GM18508 (cell line): Measurements from ENCODE around the gene ADGRG3.

Experiments
- ATAC-seq: cut with Tn5 transposase; IDR thresholded peaks from one replicate; pipeline ENCODE4 v1.9.1; 2021; ENCODE audit warnings: moderate number of reproducible peaks; ENCODE audit not compliant: insufficient read depth, unreplicated experiment

Gene ADGRG3

DNA sequence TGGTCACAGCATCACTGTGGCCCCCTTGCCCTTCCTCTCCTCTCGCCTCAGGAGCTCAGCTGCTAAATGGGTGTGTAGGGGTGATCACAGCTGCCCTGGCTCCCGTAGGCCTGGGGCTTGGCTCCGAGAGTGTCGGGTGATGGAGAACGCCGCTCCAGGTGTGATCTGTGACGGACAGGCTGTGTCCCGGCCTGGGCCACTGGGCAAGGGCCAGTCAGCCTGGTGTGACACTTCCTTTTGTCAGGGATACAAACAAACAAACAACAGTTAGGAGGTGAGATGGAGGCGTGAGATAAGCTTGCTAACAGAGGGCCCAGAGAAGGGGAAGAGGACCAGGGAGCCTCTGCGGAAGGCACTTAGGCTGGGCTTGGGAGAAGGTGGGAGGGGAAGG, 37.7 kb upstream of the ADGRG3 start:
- no peak for ATAC-seq

DNA sequence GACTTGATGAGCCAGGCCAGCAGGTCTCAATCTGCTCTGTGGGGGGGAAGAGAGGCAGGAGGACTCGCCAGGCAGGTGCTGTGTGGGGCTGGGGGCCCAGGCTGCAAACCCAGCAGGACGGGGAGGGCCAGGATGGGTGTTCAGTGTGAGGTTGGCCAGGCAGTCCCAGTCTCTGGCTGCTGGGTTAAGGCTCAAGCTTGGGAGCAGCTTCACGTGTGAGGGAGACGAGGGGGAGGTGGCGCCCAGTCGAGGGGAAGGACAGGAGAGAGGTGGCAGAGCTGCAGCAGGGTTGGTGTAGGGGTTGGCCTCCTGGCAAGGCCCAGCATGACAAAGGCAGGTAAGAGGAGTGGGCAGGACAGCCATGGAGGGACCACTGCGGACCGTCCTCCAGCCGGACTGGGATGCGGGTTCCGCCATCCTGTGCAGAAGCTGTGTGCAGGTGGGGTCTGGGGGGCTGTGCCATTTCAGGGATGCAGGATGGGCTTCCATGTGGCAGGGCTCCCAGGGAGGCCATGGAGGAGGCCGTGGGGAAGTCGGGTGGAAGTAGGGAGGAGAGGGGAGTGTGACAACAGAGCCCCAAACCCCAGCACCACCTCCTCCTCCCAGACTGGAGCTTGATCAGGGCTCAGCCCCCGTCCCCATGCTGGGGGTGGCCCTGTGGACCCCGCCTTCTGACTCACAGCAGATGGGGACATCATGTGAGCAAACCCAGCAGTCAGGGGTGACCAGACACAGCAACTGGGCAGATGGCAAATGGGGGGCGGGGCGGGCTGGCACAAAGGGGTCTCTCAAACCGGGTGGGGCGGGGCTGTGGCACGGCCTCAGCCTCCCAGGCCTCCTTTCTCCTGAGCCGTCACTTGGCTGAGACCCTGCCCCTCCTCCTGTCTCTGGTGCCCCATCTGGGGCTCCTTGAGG, 36.9 kb upstream of the ADGRG3 start:
- ATAC-seq = no peak

DNA sequence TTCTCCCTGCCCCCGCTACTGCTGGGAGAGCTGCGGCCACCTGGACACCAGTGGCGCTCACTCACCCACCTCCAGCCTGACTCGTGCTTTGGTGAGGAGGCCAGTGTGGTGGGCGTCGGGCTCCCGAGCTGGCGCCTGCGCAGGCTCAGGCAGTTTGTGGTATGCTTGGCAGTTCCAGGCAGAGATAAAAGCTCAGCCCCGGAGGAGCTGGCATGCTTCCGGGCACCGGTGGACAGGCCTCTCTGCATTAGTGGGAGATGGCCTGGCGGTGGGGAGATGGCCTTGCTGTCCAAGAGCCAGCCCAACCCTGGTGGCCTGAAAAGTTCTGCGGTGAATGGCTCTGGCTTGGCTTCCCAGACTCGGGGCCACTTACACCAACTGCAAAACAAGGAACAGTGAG, 35.5 kb upstream of the ADGRG3 start:
- ATAC-seq = no peak

DNA sequence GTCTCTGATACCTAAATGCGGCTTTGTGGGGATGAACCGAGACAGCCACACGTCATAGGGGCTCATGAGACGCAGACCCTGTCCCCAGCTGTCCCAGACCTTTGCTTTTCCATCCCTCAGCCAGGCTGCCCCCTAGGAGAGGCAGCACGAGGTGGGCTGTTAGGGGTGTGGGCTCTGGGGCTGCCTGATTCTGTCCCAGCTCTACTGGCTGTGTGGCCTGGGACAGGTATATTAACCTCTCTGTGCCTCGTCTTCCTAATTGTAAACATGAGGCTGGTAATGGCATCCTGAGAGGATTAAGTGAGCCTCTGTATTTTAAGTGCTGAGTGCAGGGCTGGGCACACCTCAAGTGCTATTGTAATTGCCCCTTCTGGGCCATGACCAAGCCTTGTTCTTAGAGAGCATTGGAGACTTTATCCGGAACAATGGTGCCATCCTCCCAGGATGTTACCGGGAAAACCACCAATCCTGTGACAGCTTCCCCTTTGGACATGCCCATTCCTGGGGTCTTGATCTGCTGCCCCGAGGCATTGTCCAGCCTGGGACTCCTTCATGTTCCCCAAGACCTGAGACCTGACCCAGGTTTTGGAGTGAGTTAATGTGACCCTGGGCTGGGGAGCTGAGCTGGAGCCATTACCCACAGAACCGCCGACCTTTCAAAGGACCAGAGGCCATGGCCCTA, 34.6 kb upstream of the ADGRG3 start:
- ATAC-seq = no peak

DNA sequence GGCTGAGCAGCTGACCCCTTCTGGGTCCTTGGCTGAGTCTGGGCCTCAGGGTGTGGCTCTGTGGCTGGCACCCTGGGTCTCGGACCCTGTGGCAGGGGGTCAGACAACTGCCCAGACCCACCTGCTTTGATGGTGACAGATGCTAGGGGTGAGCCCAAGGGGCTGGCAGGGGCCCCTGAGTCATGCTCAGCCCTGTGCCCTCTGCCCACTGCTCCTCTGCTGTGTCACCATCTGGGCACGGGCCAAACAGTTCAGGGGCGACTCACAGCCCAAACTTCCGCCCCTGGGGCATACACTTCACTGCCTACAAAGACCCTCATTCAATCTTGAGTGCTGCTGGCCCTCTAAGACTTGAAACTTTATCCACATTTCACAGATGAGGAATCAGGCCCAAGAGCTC, 33.9 kb upstream of the ADGRG3 start:
- ATAC-seq = no peak

DNA sequence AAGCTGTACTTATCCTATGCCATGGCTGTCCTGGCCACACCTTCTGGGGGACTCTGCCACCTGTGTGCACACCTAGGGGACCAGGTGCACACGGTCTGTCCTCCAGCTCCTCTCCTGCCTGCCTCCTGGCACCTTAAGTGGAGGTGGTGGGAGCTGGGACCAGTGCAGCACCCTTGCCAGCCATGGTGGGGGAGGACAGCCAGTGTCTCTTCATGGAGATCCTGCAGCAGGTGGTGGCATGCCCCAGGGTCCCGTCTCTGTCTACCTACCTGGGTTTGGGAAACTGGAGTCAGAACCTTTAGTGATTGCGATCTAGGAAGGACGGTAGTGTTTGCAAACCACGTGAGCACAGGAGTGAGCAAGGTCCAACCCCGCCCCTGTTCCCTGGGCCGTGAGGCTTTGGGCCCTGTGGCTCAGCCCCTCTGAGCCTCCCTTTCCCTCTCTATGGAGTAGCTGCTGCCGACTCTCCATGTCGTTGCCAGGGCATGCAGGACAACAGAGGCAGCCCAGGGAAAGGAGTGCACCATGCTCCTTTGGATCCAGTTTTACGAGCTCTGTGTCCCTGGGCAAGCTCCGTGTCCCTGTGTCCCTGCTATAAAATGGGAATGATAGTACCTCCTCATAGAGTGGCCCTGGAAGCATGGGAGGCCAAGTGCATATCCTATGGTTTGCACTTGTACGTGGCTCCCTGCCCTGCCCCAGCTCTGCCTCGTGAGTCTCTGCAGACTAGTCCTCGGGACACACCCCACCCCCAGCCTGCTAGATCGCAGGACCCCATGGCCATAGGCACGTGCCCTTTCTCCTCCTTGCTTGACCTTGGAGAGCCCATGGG, 32.6 kb upstream of the ADGRG3 start:
- no peak for ATAC-seq

DNA sequence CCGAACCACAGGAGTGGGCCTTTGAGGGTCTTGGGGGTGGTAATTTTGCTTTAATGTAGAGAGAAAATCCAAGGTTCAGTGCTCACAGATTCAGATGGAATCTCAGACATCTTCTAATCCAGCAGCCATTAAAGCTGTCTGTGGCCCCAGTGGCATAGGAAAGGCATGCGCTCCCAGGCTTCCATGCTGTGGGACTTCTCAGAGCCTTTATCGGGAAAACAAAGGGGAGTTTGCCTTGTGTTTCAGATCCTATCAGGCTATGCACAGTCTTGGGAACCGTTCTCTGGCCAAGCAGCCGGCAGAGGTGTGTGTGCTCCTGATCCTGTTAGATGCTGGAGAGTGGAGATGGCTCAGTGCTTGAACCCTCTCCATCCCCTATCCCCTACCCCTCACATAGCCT, 31.9 kb upstream of the ADGRG3 start:
- ATAC-seq = no peak

DNA sequence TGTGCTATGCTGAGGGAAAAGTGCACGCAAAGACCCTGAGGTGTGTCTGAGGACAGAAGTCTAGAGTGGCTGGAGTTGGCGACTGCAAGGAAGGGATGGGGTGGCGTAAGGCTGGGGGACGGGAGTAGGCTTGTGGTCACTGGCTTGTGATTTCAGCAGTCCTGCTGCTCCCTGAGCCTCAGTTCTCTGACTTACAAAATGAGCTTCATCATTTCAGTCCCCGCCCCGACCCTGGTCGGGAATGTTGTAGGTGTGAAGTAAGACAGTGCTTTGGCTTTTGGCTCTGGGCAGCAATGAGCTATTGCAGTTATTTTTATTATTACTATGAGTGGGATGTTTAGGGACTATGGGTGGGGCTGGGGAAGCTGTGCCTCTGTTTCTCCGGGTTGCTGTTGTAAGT, 31.1 kb upstream of the ADGRG3 start:
- no peak for ATAC-seq

DNA sequence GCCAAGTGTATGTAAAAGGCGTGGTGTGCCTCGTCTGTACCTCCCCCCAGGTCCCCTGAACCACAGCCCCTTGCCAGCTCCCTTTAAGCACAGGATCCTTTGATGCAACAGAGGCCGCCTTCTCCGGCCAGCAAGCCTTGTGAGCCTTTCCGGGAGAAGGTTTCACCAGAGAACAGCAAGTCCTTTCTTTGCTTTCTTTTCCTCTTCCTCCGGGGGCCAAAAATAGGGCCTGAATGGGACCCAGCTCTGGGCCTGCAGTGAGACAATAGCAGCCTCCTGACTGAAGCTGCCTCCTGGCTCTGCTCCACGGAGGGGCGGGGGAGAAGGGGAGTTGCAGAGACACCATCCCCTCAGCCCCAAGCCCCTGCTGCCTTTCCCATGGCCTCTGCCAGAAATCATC, 30.7 kb upstream of the ADGRG3 start:
- no peak for ATAC-seq

DNA sequence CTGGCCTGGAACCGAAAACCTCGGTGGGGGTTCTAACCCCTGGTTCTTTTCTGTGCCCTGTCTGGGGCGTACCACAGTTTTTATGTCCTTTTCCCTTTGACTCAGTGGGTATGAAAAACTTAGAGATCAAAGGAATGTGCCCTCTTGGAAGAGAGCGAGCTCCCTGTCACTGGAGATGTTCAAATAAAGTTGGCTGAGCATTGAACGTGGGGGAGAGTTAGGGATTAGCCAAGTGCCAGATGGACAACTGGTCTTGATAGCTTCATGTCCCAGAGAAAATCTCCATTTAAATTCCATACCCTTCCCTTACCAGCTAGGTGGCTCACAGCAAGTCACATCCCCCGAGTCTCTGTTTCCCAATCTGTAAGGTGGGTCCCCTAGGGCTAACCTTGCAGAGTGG, 30.1 kb upstream of the ADGRG3 start:
- no peak for ATAC-seq

DNA sequence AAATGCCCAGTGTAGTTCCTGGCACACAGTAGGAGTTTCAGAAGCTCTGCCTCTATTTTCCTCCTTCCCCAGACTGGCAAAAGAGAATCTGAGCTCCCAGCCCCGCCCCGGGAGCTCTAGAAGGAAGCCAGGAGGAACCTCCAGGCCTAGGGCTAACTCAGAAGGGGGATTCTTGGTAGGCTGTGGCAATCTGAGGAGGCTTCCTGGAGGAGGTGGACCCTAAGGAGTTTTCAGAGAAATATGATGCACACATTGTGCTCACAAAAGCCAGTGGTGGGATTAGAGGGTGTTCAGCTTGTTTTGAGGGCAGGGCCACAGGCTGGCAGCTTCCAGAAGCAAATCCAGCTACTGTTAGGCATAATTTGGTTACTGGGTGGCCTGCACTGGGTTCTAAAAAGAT, 29.7 kb upstream of the ADGRG3 start:
- no peak for ATAC-seq

DNA sequence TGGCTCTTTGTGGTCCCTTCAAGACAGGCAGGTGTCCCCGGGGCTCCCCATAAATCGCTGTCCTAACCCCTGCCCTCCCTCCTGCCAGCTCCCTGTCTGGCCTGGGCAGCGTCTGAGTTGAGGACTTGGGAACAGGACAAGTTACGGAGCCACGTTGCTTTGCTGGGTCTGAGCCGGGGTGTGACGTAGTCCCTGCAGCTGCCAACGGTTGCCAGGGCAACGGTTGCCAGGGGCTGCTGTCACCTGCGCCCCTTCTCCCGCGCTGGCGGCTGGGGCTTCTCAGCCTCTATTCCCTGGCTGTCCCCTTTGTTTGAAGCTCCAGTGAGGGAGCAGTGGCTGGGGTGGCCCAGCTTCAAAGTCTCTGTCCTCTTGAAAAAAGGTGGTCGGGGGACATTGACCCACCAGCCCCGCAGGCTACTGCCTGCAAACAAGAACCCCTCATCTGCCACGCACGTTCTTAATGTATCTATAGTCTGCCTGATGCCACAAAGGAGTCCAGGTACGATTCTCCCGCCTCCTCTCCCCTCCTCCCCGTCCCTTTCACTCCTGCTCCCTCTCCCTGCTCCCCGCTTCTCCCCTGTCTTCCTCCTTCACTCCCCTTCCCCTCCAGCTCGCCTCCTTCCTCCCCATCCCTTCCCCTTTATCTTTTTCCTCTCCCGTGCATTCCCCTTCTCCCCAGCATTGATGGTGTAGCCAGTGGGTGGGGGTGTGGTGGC, 28.8 kb upstream of the ADGRG3 start:
- ATAC-seq = no peak

DNA sequence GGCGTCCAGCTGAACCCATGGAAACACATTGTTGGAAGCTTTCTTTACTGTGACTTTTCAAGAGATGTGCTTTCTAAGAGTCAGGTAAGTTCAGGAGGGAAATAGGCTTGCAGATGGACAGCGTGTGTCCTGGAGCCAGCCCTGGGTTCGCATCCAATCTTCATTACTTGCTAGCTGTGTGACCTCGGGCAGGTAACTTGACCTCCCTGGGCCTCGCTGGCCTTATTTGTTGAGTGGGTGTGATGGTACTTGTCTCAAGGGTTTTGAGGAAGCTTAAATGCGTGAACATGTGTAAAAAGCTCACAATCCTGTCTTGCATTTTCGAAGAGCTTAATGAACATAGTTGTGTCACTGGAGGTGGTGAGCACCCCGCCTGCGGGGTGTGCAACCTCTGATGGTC, 27.9 kb upstream of the ADGRG3 start:
- ATAC-seq = no peak

DNA sequence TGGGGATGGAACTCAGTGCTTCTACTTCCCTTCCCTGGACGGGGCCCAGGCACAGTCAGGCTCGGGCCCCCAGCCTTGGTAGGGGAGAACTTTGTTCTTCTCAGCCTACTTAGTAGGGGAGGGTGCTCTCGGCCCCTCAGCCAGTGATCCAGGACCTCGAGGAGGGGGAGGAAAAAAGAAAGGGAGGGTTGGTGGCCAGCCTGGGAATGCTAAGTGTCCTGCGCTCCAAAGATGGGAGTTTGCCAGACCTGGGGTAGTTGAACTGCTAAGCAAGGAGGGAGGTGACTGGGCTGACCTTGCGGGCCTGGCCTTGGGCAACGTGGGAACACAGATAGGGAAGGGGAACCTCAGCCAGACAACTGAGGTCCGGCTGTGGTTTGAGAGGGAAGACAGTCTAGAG, 27.5 kb upstream of the ADGRG3 start:
- ATAC-seq = no peak

DNA sequence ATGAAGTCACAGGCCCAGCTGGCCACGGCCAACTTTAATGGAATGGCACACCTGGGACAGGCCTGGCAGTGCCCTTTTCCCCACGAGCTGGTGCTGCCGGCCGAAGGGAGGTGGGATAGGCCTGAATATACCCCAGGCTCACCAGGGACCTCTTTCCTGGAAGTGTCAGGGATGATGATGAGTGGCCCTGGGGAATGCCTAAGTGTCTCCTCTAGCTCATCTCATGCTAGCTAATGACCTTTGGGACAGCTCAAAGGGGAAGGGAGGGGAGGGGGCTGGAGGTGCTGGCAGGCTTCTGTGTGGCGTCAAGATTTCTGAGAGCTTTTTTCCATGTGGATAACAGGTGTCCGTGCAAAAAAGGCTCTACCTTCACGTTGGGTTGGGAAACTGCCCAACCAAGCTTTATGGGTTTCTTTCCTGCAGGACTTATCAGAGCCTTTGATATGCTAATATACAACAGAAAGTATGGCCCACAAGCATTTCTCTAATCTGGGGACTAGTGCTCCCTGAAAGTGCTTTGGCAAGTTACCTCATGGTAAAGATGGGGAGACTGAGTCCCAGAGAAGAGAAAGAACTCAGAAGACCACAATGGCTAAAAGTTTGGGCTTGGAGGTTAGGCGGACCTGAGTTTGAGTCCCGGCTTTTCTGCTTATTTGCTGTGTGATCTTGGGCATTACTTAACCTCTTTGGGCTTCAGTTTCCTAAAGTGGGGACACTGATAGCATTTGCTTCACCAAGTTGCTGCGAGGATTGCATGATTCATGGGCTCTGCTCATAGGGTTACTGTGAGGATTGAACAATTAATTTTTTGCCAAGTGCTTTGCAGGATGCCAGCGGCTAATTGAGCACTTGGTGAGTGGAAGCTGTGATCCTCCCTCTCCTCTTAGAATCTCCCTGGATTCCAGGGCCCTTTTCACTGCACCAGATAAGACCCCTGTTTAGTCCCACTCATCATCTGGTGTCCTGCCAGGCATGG, 25.7 kb upstream of the ADGRG3 start:
- ATAC-seq = no peak

DNA sequence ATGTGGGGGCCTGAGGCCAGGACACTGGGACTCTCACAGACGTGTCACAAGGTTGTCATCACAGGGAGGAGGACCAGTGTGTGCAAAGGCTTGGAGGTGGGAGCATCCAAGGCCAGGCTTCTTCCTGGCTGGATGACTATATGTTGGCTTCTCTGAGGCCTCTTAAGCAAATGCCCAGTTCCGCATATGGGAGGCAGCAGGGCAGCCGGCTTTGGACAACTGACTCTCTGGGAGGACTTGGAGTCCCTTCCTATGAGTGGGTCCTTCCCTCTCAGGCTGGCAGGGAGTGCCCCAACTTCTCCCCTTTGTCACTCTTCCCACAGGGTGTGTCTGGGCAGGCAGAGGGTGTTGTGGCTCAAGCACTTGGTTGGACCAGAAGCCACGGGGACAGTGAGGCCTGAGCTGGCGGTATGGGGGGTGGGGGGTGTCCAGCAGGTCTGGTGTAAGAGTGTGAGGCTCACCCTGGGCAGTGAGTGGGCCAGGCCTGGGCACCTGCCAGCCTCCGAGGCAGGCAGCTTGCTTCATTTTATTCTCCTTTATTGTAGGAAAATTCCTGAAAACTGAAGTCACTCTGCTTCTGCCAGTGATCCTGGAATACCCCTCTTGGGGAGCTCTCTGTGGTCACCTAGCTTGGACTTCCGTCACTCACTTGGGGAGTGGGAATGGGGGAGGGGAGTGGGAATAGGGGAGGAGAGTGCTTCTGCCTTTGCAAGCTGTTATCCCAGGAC, 24.8 kb upstream of the ADGRG3 start:
- no peak for ATAC-seq

DNA sequence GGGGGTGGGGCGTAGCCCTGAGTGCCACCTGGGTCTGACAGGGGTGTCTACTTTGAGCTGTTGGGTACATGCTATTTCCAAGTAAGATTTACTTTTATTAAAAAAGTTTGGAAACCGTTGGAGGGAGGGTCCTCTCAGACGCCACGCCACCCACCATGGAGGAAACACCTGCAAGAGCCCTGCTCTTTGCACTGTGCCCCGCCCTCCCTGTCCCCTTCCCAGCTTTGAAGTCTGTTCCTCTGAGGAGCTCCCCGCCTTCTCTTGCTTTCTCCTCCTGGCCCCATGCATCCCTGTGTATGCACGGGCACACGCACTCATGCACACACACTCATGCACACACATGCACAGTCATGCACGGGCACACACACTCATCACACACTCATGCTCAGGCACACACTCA, 24.2 kb upstream of the ADGRG3 start:
- ATAC-seq = no peak

DNA sequence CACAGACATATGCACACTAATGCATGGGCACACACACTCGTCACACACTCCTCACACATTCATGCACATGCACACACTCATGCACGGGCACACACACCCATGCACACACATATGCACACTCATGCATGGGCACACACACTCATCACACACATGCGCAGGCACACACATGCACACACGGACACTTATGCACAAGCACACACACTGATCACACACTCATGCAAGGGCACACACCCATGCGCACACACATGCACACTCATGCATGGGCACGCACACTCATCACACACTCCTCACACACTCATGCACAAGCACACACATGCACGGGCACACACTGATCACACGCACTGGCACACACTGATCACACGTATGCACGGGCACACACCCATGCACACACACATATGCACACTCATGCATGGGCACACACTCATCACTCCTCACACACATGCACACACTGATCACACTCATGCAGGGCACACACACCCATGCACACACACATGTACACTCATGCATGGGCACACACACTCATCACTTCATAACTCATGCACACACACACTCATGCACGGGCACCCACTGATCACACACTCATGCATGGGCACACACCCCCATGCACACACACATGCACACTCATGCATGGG, 23.6 kb upstream of the ADGRG3 start:
- ATAC-seq = no peak
